Hepatocyte (in vitro differentiated cells): ENCODE data around the gene CORIN.

Source experiments
- EZH2 ChIP-seq: fragments of 200-600 bp; sonication (generic); IDR thresholded peaks from 2 replicates; pipeline ENCODE4 v1.6.1; 2016; ENCODE audit warnings: antibody characterized with exemption, mild to moderate bottlenecking, borderline replicate concordance
- TF ChIP-seq, protein P1 (sequence below): fragments of 200-600 bp; sonication (generic); IDR thresholded peaks from 2 replicates; pipeline ENCODE4 v1.5.1; 2016; ENCODE audit warnings: antibody characterized with exemption, mild to moderate bottlenecking; ENCODE audit not compliant: poor library complexity

DNA sequence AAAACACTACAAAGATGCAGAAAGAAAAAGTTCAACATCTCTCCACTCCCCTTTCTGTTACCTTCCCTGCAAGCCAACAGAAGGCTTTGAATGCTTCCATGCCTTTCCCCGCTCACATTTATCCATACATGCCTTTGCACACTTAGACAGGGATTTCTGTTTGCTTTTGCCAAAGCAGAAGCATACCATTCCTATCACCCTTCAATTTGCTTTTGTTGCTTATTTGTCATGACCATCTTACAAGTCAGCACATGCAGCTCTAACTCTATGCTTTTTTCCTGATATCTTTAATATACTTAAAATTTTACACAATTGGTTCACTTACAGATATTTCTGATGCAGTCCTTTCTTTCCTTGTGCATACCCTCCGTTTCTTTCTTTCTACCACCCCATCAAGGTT lies 169.6 kb downstream of the CORIN start:
- TF ChIP-seq, protein P1, sequence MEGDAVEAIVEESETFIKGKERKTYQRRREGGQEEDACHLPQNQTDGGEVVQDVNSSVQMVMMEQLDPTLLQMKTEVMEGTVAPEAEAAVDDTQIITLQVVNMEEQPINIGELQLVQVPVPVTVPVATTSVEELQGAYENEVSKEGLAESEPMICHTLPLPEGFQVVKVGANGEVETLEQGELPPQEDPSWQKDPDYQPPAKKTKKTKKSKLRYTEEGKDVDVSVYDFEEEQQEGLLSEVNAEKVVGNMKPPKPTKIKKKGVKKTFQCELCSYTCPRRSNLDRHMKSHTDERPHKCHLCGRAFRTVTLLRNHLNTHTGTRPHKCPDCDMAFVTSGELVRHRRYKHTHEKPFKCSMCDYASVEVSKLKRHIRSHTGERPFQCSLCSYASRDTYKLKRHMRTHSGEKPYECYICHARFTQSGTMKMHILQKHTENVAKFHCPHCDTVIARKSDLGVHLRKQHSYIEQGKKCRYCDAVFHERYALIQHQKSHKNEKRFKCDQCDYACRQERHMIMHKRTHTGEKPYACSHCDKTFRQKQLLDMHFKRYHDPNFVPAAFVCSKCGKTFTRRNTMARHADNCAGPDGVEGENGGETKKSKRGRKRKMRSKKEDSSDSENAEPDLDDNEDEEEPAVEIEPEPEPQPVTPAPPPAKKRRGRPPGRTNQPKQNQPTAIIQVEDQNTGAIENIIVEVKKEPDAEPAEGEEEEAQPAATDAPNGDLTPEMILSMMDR, result no peak
- no peak for TF ChIP-seq EZH2
